HG02588 (cell line): ENCODE data around the gene TNNC1.

Source experiments
- ATAC-seq: cut with Tn5 transposase; IDR thresholded peaks from one replicate; pipeline ENCODE4 v1.9.1; 2021; ENCODE audit warnings: mild to moderate bottlenecking, moderate library complexity; ENCODE audit not compliant: unreplicated experiment

The TNNC1 gene

GRCh38 chr3:52458770-52459545 is 5.1 kb upstream of the TNNC1 start:
- no peak for ATAC-seq

GRCh38 chr3:52458031-52458760 is 4.4 kb upstream of the TNNC1 start:
- no peak for ATAC-seq

GRCh38 chr3:52456800-52457183 is 3.0 kb upstream of the TNNC1 start:
- no peak for ATAC-seq

GRCh38 chr3:52456169-52456799 is 2.4 kb upstream of the TNNC1 start:
- no peak for ATAC-seq

- peak; percentile 83 for ATAC-seq
These were observed 1.7 kb upstream of the TNNC1 start, which contains the start of gene NISCH for GRCh38 chr3:52455283-52456168. Gene NISCH, plus strand, starts transcription at chr3:52455604. Its CDS starts 38 bp downstream, at chr3:52455642.

GRCh38 chr3:52454938-52455282 is 1.1 kb upstream of the TNNC1 start:
- no peak for ATAC-seq

- no peak for ATAC-seq
These were observed 553 bp upstream of the TNNC1 start for GRCh38 chr3:52454250-52454937.

- no peak for ATAC-seq
These were observed 1.1 kb downstream of the TNNC1 start for GRCh38 chr3:52452570-52453221.

- ATAC-seq: no peak
These were observed 1.7 kb downstream of the TNNC1 start for GRCh38 chr3:52452126-52452525.

- no peak for ATAC-seq
These were observed 2.4 kb downstream of the TNNC1 start for GRCh38 chr3:52451237-52452083.

- no peak for ATAC-seq
These were observed 3.2 kb downstream of the TNNC1 start for GRCh38 chr3:52450489-52451236.

- no peak for ATAC-seq
These were observed 6.1 kb downstream of the TNNC1 start for GRCh38 chr3:52447512-52448355.

GRCh38 chr3:52446631-52447511 is 7.0 kb downstream of the TNNC1 start:
- no peak for ATAC-seq

GRCh38 chr3:52446042-52446441 is 7.8 kb downstream of the TNNC1 start:
- ATAC-seq: no peak

GRCh38 chr3:52444860-52445793 is 8.7 kb downstream of the TNNC1 start, which contains the start of gene SEMA3G:
Gene SEMA3G, minus strand, starts transcription at chr3:52445103. Its CDS starts 76 bp downstream, at chr3:52445027.
- peak; percentile 62 for ATAC-seq
